SIG-M5 treated with dmso at 0.1 percent for 504 hours (cell line): ENCODE data around the gene BEND3.

ENCODE experiments used
- DNase-seq: peaks from one replicate; lab custom pipeline; 2025; ENCODE audit not compliant: unreplicated experiment; lab: John Stamatoyannopoulos, UW

Gene BEND3

DNA sequence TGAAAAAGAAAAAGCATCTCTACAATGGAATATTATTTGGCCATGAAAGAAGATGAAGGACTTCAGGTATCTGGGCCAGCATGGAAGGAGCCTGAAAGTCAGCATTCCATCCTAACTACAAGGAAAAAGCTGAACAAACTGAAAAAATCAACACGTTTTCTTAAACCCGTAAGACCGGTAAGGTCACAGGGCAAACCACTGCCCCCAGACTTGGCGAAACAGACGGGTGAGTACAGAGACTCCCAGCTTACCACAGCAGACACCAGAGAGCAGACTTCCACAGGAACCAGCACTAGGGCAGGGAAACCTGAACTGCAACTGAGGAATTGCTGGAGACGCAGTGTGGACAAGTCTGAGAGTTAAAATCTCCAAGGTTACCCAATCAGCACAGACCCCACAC, 31.4 kb downstream of the BEND3 start:
- DNase-seq: no peak

DNA sequence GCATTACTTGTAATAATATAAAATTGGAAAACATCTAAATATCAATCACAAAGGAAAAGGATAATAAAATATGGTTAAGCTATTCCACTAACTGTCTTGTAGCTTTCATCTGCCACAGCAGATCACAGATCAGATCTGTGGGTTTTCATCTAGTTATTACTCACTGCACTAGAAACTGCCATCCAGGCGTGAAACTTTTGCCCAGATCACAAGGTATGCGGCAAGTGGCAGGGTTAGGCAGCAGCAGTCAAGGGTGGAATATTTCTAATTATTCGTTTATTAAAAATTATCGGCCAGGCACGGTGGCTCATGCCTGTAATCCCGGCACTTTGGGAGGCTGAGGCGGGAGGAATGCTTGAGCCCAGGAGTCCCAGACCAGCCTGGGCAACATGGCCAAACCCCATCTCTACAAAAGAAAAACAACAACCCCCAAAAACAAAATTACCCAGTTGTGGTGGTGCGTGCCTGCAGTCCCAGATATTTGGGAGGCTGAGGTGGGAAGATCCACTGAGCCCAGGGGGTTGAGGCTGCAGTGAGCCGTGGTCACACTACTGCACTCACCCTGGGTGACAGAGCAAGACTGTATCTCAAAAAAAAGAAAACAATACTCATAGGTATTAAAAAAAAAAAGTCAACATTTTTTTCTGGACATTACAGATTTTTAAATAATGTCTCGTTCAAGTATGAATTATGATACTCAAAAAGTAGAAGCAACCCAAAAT, 32.1 kb downstream of the BEND3 start:
- no peak for DNase-seq

DNA sequence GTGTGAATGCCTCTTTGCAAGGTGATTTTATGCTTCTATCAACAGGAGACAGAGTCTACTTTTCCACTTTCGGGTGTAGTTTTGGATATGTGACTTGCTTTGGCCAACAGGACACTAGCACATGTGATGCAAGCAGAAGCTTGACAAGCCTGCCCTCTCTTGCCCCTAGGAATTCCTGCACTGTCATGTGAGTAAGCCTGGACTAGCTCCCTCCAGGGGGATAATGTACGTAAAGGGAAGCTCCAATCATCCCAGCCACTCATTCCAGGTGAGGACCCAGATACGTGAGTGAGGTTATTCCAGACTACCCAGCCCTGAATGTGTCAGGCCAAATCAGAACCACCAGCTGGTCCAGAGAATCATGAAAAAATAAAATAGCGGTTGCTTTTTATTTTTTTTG, 33.3 kb downstream of the BEND3 start:
- no peak for DNase-seq

DNA sequence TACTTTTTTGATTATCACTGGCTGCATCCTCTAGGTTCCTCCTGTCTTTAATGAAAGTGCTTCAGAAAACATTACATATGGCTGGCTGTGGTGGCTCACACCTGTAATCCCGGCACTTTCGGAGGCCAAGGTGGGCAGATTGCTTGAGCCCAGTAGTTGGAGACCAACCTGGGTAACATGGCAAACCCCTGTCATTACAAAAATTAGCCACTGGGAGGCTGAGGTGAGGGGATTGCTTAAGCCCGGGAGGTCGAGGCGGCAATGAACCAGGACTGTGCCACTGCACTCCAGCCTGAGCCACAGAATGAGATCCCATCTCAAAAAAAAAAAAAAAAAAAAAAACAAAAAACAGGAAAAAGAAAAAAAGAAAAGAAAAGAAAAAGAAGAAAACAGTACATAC, 35.3 kb downstream of the BEND3 start:
- DNase-seq: no peak

DNA sequence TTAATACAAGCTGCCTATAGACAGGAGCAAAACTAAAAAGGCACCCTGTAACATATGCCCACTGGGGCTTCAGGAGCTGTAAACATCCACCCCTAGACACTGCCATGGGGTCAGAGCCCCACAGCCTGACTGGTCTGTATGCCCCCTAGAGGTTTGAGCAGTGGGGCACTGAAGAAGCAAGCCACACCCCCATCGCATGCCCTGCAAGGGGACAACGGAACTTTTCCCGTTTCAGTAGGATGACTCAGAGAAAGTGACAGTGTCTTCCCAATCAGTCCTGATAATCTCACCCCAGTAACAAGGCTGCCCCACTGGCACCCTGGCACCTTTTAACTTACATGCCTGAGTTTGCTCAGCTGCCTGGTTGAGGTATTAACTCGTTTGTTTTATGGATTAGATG, 35.9 kb downstream of the BEND3 start:
- DNase-seq: no peak

DNA sequence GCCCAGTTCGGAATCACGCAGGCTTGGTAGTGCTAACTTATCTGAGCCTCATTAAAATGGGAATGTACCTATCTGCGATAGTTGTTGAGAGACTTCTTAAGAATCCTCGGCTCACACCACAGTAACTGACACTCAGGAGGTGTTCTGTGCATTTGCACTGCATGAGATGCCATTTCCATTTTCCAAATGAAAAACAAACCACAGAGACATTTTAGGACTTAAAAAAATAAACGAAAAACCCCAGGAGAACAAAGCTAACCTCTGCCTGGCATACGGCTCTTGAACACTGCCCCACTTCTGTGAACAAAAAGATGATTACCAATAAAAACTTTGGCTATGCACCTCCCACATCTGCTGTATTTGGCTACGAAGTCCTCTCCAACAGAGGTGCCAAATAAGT, 37.6 kb downstream of the BEND3 start:
- no peak for DNase-seq

DNA sequence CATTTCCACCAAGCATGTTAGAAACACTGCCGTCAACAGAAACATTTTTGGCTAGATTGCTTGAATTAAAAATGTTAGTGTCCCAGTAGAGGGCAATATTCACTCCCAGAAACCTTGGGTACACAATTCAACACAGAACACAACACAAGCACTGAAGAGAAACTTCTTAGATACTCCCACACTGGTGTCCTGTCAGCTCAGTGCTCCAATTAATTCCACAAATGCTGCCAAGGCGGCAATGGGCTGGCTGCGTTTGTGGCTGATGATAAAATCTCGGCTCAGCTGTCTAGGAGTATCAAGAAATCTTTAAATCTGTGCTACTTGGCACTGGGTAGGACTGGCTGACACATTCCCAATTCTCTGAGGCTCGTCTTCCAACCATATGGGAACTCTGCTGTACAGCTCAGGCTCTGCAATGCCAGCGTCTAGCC, 39.3 kb downstream of the BEND3 start:
- DNase-seq: no peak

DNA sequence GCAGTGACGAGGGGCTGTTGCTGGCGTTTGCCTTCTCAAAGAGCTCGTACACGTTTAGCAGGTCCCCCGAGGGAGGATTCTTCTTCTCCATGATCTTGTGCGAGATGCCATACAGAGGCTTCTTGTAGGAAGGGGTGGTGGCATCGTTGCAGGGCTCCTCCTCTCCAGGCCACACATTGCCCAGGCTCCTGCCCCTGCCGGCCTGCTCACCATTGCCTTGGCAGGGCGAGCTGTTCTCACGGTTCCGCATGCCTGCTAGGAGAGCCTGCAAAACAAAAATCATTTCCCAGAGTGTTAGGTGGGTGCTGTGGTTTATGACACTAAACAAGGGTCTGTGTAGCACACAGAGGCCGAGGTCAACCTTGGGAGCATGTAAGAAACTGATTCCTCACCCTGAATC, 44.6 kb downstream of the BEND3 start:
- no peak for DNase-seq

DNA sequence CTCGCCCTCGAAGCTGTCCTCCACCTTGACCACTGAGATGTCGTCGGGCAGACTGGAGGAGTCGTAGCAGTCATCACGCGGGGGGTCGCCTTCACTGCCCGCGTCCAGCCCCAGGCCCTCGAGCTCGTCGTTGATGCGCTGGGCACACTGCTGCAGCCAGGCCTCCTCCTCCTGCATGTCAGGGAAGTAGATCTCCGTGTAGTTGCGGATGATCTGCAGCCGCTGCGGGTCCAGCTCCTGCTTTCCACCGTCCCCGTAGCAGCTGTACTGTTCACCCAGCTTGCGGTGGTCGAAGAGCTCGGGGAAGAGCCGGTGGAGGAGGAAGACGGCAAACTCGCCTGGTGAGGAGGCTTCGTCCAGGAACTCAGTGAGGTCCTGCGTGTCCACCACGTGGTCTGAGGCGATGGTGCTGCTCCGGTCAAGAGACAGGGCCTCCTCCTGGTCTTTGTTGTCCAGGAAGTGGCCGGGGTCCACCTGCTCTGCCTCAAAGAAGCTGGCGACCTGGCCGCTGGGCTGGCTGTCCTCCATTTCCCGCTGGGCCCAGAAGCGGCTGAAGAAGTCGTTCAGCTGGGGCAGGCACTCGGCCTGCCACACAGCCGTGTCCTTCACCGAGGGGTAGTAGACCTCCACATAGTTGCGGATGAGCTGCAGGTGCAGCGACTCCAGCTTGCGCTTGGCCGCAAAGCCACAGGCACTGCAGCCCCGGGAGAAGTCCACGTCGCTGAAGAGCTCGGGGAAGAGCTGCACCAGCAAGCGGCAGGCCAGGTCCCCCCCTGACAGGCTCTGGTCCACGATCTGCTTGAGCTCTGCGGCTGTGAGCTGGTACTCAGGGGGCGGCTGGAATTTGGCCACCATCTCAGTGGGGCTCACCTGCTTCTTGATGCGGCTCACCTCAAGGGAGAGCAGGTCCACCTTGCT, 45.4 kb downstream of the BEND3 start:
- no peak for DNase-seq

DNA sequence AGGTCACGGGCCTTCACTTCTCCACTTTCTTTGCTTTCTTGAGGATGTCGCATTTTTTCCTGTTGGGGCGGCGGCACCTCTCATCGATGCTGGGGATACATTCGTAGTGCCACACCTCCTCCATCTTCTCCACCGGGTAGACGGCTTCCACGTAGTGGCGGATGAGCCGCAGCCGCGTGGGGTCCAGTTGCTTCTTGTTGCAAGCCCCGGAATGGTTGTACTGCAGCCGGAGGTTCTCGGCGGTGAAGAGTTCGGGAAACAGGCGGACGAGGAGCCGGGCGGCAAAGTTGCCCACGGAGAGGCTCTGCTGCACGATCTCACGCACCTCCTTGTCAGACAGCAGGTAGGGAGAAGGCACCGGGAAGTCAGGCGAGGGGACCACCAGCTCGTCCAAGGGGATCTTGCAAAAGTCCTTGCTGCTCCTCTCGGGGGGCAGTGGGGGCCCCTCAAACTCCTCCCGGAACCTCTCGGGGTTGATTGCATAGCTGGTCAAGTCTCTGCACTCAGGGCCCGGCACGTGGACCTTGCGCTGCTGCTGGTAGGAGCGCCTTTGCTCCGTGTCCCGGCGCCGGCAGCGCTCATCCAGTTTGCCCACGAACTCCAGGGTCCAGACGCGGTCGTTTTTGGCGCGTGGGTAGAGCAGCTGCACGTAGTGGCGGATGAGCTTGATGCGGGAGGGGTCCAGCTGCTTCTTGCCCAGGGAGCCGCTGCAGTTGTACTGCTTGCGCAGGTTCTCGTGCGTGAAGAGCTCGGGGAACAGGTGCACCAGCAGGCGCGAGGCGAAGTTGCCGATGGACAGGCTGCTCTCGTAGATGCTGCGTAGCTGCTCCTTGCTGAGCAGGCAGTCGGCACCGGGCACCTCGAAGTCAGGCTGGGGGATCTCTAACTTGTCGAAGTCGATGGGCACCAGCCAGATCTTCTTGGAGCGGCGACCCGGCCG, 46.4 kb downstream of the BEND3 start:
- DNase-seq: no peak

DNA sequence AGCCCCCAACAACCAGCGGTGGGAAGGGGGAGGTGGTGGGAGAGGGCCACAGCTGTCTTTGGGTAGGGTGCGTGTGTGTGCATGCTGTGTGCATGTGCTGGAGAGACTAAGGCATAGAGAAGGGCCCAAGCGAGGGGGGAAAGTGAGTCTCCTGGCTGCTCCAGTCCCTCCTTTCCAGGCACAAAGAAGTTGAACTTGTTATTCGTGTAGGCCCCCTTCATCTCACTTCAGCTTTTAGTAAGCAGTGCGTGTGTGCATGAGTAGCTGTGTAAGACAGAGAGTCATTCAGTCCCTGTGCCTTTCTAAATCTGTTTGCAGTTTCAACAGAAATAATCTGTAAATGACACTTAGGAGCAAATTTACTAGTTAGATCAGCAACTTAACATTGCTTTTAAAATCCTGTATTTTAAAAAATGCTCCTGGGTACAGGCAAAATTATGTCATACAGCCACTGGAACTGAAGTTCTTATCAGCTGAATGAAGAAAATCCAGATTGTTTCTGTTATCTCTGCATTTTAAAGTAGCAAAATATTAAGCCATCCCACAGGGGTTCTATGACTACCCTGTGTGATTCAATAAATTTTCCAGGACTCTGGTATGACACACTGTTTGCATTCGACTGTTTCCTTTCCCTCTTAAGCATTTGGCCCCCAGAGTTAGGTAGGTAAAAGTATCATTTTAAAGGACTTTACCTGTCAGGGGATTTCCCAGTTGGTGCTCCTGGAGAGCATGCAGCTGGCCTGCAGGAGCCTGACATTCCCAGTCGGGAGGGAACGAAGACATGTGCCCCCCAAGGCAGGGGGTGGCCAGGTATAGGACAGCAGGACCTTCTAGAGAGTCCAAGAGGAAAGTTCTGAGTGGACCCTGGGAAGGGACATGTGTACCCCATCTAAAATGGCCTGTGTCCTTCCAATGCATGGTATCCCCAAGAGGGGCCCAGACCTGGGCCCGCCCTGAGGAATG, 48.3 kb downstream of the BEND3 start:
- DNase-seq: no peak

DNA sequence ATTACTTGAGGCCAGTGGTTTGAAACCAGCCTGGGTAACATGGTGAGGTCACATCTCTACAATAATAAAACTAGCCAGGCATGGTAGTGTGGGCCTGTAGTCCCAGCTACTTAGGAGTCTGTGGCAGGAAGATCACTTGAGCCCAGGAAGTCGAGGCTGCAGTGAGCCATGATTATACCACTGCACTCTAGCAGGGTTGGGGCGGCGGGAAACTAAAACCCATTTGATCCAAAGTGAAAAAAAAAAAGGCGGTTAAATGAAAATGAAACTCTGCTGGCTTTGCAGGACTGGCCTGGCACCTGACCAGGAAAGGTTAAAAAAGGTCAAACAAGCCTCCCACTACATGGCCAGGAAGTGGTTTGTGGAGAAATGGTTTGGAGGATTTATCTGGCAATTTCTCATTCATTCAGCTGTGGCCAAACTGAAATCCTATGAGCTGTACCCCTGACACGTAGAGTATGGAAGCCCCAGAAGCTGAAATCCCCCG, 50.7 kb downstream of the BEND3 start:
- no peak for DNase-seq

DNA sequence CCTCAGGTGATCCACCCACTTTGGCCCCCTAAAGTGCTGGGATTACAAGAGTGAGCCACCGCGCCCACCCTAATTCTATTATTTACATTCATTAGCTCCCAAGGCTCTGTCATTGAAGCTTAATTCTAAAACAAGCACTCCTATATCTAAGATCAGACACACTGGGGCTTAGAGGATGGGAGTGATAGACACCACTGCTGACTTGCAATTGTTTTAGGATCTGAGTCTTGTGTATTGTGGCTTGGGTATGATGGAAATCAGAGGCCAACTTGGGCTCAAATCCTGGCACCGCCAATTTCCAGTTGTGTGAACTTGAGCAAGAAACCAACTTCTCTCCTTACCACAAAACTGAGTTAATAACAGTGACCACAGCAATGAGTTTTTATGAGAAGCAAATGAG, 52.6 kb downstream of the BEND3 start:
- DNase-seq: no peak

DNA sequence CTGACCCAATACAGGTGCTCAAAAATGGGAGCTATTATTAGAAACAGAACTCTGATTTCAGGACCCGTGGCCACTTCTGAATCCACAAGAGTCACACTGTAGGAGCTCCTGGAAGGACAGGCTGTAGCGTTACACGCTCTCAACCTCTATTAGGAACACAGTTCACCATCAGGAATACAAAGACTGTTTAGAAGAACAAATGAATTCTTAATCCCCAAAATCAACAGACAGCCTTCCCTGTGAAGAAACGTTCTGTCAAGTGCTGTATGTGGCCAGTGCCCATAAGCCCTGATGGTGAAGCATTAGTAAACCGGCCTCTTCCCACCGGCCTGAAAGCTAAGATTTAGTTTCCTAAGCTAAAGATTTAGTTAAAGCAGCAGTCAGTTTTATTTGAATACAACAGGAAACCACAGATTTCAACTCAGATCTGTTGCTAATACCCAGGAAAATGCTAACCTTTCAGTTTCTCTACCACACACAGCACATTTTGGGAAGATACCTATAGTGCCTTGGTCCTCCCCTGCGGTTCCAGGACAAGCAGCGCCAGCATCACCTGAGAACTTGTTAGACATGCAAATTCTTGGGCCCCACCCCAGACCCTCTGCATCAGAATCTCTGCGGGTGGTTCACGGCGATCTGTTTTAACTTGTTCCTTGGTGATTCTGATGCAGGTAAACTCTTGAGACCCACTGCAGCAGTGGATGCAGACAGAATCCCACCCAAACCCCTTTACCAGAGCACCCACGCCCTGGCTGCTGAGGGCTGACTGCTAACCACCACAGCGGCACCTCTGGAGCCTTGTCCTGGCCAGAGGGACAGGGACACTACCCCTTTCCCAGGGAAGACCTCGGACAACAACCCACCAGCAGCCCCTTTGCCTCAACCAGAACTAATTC, 53.9 kb downstream of the BEND3 start:
- no peak for DNase-seq

DNA sequence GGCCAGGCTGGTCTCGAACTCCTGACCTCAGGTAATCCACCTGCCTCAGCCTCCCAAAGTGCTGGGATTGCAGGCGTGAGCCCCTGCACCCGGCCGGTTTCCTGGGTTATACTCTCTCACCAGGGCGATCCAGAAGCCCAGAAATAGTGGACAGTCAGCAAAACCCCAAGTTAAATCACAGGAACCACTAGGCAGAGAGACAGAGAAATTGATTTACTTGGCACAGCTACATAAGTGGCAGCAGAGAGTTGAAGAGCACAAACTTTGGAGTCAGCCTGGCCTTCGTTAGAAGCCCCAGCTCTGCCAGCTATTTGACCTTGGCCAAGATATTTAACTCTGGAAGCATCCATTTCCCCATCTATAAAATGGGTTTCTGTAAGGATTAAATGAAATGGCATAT, 54.6 kb downstream of the BEND3 start:
- no peak for DNase-seq

DNA sequence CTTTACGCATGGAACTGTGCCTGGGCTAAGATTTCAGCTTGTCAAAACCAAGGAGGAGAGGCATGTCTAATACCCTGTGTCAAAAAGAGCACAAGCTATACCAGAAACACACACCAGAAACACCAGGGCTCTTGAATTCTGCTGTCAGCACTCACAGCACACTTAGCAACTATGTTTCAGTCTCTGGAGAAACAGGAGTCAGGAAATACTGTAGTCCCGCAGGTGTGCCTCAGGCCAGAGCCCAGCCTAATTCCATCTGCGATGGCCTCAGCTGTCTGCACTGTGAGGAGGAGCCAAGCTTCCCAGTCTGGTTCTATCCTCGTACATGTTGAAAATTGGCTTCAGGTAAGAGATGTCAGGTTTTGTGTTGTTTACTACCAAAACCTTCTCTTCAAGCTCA, 55.7 kb downstream of the BEND3 start:
- no peak for DNase-seq

DNA sequence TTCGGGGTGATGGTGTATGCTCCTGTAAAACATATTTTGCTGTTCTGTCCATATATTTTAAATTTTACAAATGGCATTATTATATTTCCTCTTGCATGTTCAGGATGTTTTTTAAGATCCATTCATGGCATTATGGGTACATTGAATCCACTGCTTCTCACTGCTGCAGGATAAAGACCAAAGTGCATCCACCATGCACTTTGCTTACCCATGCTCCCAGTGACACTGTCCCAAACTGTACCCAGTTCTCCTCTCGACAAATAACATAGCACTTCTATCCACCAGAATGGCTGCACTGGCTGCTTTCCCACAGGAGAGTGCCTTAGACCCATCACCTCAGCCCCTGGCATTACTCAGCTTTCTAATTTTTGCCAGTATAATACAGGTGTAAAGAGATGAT, 57.6 kb downstream of the BEND3 start:
- DNase-seq: no peak

DNA sequence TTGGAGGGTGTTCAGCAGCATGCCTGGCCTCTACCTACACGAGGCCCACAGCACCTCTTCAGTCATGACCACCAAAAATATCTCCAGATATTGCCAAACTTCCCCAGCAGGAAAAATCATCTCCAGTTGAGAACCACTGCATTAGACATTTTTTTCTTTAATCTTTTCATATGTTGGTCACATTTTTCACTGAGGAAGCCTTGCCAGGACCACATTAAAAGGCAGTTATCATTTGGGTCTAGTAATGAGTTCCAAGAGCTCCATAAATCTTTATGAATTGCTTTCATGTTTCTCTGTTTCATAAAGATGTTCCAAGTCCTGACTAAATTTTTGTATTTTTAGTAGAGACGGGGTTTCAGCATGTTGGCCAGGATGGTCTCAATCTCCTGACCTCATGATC, 58.5 kb downstream of the BEND3 start:
- DNase-seq: no peak

DNA sequence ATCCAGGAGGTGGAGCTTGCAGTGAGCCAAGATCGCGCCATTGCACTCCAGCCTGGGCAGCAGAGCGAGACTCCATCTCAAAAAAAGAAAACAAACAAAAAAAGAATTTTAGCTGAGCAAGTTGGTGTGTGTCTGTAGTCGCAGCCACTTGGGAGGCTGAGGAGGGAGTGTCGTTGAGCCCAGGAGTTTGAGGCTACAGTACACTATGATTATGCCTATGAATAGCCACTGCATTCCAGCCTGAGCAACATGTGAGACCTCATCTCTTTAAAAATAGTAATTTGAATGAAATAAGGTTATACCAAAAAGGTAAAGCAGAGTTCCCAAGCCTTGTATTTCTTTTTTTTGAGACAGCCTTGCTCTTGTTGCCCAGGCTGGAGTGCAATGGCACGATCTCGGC, 67.5 kb downstream of the BEND3 start:
- DNase-seq: no peak
